Activated CD8-positive, alpha-beta memory T cell treated with anti-CD3 and anti-CD28 coated beads, Interleukin-2, amount 50 U/mL, for 24 hours (primary cell): ENCODE measurements around the gene MPZL1.

Experiments used
- DNase-seq: peaks from one replicate; pipeline ENCODE4 v3.0.0-alpha.2; 2020; ENCODE audit errors: extremely low read depth

The MPZL1 gene

DNA sequence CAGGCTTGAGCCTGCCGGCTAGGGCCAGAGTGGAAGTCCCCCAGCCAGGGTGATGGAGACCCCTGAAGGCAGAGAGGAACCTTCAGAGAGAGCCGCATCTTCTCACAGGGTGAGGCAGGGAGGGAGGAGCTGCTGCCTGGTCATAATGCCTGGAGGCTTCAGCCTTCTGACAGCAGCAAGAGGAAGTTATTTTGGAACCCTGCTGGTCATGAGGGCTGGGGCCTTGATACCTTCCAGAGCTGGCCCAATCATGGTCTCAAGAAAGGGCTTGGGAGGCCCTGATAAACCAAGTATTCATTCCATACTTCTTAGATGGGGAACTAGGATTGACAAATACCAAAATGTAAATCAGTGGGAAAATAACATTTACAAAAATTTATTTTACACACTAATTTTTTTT, 26.6 kb upstream of the MPZL1 start:
- no peak for DNase-seq

GRCh38 chr1:167695756-167696561, 25.8 kb upstream of the MPZL1 start:
- no peak for DNase-seq

GRCh38 chr1:167697667-167698141, 24.1 kb upstream of the MPZL1 start:
- DNase-seq, result no peak

- DNase-seq, result no peak
These were observed 23.5 kb upstream of the MPZL1 start for GRCh38 chr1:167698313-167698712.

DNA sequence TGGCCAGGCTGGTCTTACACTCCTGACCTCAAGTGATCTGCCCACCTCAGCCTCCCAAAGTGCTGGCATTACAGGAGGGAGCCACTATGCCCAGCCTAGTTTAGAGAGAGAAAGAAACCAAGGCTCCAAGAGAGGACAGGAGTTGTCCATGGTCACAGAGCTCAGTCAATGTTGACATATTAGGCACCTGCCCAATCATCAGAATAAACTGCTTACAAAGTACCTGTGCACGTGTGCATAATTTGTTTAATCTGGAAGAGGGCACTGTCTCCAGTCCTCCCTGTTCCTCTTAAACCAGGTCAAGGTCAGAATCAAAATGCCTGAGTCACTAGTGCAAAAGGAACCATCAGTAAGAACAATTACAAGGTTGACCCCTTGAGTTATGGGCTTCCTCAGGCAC, 20.3 kb upstream of the MPZL1 start:
- no peak for DNase-seq

- DNase-seq, result no peak
These were observed 18.2 kb upstream of the MPZL1 start for GRCh38 chr1:167703557-167703956.

GRCh38 chr1:167704715-167705114, 17.1 kb upstream of the MPZL1 start:
- DNase-seq, result no peak

- no peak for DNase-seq
These were observed 16.5 kb upstream of the MPZL1 start for GRCh38 chr1:167705250-167705649.

- DNase-seq, result no peak
These were observed 15.4 kb upstream of the MPZL1 start for GRCh38 chr1:167706363-167706762.

DNA sequence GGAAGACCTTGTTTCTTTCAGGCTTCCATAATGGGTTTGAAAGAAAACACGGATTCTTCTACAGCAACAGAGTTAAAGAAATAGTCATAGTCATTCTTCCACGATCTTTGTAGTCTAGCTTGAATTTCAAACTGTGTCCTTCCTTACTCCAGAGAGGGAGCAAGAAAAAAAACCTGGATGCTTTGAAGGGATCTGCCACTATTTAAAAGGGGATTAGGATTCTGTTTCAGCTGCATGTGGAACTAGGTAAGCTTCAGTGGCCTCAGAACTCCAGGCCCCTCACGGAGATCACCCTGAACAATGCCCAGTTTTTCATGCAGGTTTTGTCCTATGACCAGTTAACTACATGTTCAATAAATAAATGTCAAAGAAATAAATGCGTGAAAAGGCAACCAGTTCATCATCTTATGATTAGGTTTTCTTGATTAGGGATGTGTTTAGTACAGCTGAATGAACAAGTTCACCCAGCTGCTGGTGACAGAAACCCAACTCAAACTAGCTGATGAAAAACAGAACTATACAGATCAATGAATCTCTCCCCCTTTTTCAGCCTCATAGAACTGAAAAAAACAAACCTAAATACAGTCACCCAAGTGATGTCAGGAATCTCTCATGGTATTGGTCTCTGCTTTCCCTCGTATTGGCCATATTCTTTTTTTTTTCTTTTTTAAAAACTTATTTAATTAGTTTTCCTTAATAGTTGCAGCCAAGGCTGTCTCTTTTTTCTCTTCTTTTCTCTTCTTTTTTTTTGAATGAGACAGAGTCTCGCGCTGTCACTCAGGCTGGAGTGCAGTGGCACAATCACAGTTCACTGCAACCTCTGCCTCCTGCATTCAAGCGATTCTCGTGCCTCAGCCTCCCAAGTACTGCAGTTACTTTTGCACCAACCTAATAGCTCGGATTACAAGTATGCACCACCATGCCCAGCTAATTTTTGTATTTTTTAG, 14.6 kb upstream of the MPZL1 start:
- no peak for DNase-seq

GRCh38 chr1:167707942-167708341, 13.8 kb upstream of the MPZL1 start:
- DNase-seq, result no peak

GRCh38 chr1:167708940-167709389, 12.8 kb upstream of the MPZL1 start:
- DNase-seq, result no peak

- no peak for DNase-seq
These were observed 10.9 kb upstream of the MPZL1 start for GRCh38 chr1:167710836-167711235.

DNA sequence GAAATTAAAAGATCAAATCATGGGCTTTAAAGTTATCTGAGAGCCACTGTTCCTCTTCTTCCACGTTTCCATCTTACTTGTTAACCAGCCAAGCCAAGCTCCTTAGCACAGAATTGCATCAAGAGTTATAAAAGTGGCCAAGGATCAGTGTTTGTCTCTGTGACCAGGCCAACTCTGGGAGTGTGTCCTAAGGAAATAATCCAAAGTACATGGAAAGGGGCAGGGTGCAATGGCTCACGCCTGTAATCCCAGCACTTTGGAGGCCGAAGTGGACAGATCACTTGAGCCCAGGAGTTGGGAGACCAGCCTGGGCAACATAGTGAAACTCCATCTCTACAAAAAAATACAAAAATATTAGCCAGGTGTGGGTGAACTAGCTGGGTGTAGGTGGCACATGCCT, 10.0 kb upstream of the MPZL1 start:
- DNase-seq, result no peak

DNA sequence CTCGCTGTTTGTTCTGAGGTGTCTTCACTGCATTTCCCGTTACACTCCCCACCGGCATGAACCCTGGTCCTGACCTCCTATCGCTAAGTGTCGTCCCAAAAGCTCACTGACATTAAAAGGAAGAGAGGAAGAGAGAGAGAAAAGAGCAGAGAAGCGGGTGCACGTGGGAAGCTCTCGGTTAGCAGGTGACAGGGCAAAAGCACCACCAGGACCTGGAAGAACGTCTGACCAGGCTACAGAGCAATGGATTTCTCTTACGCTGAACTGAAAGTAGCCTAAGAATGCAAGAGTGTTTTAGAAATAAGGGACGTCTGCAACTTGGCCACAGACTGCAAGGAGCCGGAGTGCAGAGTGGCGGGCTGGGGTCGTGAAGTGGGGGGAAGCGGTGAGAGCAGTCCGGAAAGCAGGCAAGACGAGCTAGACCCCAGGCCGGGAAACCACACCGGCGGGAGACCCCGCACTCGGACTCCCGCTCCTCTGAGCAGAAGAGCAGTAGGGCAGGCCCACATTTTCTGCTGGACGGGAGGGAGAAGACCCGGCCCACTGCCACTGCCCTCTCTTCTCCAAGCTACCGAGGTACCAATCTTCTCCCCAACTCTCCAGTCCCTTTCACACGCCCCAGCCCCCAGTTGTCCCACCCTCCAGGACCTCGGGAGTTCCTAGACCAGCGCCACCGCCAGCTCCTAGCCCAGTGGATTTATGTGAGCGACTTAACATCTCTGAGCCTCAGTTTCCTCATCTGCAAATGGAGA, 8.3 kb upstream of the MPZL1 start:
- no peak for DNase-seq

DNA sequence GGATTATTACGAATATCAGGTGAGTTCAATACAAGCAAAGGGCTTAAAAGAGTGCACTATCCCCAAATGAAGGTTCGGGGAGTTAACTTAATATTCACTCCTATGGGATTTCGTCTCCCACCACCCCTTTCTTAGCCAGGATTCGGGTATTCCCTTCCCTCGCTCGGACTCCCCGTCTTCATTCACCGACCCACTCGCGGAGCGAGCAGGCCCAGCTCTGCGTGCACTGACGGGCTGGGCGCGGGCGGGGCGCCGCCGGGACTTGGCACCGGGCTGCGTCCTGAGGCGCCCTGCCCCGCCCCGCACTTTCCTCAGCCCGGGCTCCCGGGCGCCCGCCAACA, 7.7 kb upstream of the MPZL1 start:
- peak; percentile 32 for DNase-seq

GRCh38 chr1:167714439-167715156, 7.2 kb upstream of the MPZL1 start:
- DNase-seq, result peak; percentile 82

- DNase-seq, result peak; percentile 68
These were observed 6.4 kb upstream of the MPZL1 start for GRCh38 chr1:167715157-167715999.

DNA sequence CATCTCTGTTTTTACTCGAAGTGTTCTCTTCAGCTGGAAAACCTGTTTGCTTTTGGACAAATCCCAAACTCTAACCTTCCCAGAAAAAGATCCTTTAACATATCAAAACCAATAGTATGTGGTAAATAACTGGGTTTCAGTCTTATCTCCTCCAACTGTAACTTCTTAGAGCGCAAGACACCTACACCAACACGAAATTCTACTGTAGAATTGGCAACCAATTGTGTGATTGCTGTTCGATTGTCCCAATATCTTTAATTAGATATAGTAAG, 5.8 kb upstream of the MPZL1 start:
- DNase-seq, result no peak

- no peak for DNase-seq
These were observed 4.4 kb upstream of the MPZL1 start for GRCh38 chr1:167717351-167717750.
